Brain microvascular endothelial cell (primary cell): Measurements from ENCODE around the gene PEX5L.

Experiments used
- DNase-seq: peaks from one replicate; pipeline ENCODE4 v3.0.0-alpha.2; 2020
- H3K27ac ChIP-seq: fragments of 250-450 bp; sonication (Bioruptor Pico); 2 replicates; pipeline ENCODE4 v1.5.1; 2020; ENCODE audit warnings: mild to moderate bottlenecking, moderate library complexity
- H3K27me3 ChIP-seq: fragments of 250-450 bp; sonication (Bioruptor Pico); replicated peaks from 2 replicates; pipeline ENCODE4 v1.5.1; 2020; ENCODE audit warnings: mild to moderate bottlenecking
- H3K36me3 ChIP-seq: fragments of 250-450 bp; sonication (Bioruptor Pico); replicated peaks from 2 replicates; pipeline ENCODE4 v1.5.1; 2020; ENCODE audit warnings: mild to moderate bottlenecking
- H3K4me3 ChIP-seq: 2 replicates; pipeline ENCODE4 v1.5.1; 2011; ENCODE audit warnings: low read depth, mild to moderate bottlenecking, control low read depth, low read length, moderate library complexity
- in situ Hi-C: cut with HindIII; loops from 2 replicates; pipeline ENCODE4 v1.10.0; 2017; ENCODE audit warnings: low sequenced_read_pairs, low pct_ligation_motif_present
- TF ChIP-seq, protein P1 (sequence below): IDR thresholded peaks from 2 replicates; pipeline ENCODE4 v1.5.1; 2011; ENCODE audit warnings: low read depth, mild to moderate bottlenecking, moderate library complexity, low read length, control low read depth, inconsistent platforms; ENCODE audit errors: missing control alignments

Gene PEX5L

DNA sequence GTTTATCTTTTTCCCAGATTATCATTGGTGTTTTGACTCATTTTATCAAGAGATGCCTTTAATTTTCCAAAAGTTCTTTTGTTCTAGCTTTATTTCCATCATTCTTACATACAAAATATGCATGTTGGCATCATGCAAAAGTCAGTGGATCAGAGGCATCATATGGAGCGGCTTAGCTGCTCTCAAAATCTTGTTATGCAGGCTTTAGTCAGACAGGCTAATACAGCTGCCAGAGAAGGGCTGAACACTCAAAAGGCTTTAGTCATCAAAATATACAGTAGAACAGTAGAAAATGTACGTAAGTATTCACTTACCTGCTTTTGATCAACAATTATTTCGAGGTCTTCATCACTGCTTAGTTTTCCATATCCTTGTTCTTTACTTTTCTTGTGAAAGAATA, 65.5 kb downstream of the PEX5L start:
- Histone ChIP-seq H3K27ac (no peak overlapping the region), H3K4me3 (no peak overlapping the region), H3K36me3 (no peaks in the 10 kb centered on the region), H3K27me3 (no peaks in the 10 kb centered on the region)
- in situ Hi-C loops = no loop called here
- no peak for DNase-seq
- TF ChIP-seq, protein P1, sequence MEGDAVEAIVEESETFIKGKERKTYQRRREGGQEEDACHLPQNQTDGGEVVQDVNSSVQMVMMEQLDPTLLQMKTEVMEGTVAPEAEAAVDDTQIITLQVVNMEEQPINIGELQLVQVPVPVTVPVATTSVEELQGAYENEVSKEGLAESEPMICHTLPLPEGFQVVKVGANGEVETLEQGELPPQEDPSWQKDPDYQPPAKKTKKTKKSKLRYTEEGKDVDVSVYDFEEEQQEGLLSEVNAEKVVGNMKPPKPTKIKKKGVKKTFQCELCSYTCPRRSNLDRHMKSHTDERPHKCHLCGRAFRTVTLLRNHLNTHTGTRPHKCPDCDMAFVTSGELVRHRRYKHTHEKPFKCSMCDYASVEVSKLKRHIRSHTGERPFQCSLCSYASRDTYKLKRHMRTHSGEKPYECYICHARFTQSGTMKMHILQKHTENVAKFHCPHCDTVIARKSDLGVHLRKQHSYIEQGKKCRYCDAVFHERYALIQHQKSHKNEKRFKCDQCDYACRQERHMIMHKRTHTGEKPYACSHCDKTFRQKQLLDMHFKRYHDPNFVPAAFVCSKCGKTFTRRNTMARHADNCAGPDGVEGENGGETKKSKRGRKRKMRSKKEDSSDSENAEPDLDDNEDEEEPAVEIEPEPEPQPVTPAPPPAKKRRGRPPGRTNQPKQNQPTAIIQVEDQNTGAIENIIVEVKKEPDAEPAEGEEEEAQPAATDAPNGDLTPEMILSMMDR = no peak

DNA sequence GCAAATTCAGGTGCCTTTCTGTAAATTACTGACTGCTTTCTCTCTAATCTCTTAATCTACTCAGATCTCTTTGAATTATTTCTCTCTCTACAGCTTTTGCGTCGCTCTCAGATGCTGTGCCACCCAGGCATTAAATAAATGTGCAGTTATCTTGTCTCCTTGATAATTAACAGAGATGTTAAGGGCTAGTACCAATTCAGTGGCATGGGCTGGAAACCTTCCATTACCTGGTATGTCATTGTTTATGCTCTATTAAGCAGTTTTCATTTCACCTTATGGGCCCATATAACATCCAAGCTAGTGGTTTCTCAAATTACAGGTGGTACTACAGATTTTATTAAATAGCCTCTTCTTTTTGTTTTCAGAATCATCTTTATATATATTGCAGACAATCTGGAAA, 66.0 kb downstream of the PEX5L start:
- Histone ChIP-seq H3K4me3 (no peak overlapping the region), H3K36me3 (no peaks in the 10 kb centered on the region), H3K27me3 (no peaks in the 10 kb centered on the region), H3K27ac (no peak overlapping the region)
- TF ChIP-seq, protein P1 = no peak
- DNase-seq = no peak
- in situ Hi-C loops = no loop called here

DNA sequence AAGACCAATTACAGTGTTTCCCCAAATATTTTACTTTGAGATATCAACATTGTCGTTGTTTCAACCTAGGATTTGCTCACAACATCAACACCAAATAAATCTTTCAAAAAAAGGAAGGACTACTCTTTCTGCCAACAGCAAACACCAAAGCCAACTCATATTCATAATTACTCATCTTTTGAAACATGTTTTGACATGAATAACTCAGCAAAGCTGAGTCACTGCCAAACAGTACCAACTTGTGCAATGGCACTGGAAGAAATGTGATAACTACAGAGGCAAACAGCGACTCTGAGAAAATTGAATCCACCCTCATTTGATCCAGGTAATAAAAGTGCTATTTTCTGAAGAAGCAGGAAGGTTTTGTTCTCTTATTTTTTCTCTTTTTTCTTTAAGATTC, 67.2 kb downstream of the PEX5L start:
- TF ChIP-seq, protein P1 = no peak
- H3K27ac ChIP-seq = no peak overlapping the region
- peak; percentile 6 for DNase-seq
- no peaks in the 10 kb centered on the region for H3K36me3 ChIP-seq
- H3K27me3 ChIP-seq = no peaks in the 10 kb centered on the region
- in situ Hi-C loops = no loop called here
- no peak overlapping the region for H3K4me3 ChIP-seq

DNA sequence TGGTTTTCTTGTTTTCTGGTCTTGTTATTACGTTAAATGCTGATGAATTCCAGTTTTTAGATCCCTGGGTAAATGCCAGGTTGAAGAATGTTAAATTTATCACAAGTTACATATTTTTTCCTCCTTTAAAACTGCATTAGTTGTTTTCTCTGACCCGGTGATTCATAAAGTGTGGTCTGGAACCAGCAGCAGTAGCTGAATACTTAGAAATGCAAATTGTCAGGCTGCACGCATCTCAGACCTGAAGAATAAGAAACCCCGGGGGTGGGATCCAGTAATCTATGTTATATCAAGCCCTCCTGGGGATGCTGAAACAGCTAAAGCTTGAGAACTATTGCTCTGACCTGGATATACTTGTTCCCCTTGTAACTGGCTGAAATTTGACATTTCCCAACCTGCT, 69.1 kb downstream of the PEX5L start:
- TF ChIP-seq, protein P1 = no peak
- Histone ChIP-seq H3K36me3 (no peaks in the 10 kb centered on the region), H3K27ac (no peak overlapping the region), H3K4me3 (no peak overlapping the region), H3K27me3 (no peaks in the 10 kb centered on the region)
- in situ Hi-C loops = no loop called here
- DNase-seq = no peak

DNA sequence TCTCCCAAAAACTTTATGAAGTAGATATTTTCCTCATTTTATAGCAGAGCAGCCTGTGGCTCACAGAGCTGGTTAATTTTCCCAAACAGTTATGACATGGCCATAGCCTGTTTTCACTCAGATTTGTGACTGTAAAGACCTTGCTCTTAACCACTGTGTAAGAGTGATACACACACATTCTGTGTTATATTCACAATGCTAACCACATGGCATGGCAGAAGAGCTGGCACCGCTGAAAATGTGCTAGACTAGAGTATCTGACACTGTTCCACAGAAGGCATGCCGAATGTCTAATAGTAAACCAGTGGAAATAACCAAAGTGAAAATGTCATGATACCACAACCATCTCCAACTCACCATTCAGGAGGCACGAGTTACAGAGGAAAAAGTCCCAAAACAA, 71.8 kb downstream of the PEX5L start:
- in situ Hi-C loops = no loop called here
- DNase-seq = no peak

More for the DNA sequence above, 71.8 kb downstream of the PEX5L start:
- no peaks in the 10 kb centered on the region for H3K27me3 ChIP-seq
- no peak overlapping the region for H3K27ac ChIP-seq
- no peaks in the 10 kb centered on the region for H3K36me3 ChIP-seq
- TF ChIP-seq, protein P1 = no peak
- H3K4me3 ChIP-seq = no peak overlapping the region
